Small intestine (tissue), 7 donors: Measurements from ENCODE around the gene FGF7. TPM values are rescaled to one million over a fixed set of nuclear protein-coding genes. Genes with fewer than 3 reads are reported as not detected.

ENCODE experiments used
- DNase-seq, 2 donors: peaks; one replicate each; pipeline versions ENCODE4 v3.0.0 to v3.0.0-alpha.2; 2013
- FAIRE-seq: peaks from 2 replicates; lab custom pipeline; 2012; peaks lifted over from hg19 to GRCh38; lab: Jason Lieb, UNC
- H3K27ac ChIP-seq, 3 donors: one replicate each; pipeline ENCODE4 v1.5.1; 2013; ENCODE audit warnings: low read length in 2 of 3, mild to moderate bottlenecking in 2 of 3, control low read depth in 1 of 3, inconsistent platforms in 1 of 3, low read depth in 1 of 3, moderate library complexity in 1 of 3
- H3K27me3 ChIP-seq, 3 donors: one replicate each; pipeline ENCODE4 v1.6.1; 2013; ENCODE audit warnings: low read length in 3 of 3, inconsistent platforms in 1 of 3; ENCODE audit not compliant: control insufficient read depth in 3 of 3, insufficient read depth in 3 of 3
- H3K36me3 ChIP-seq, 3 donors: one replicate each; pipeline ENCODE4 v1.6.1; 2013; ENCODE audit warnings: low read length in 3 of 3, inconsistent platforms in 1 of 3, low read depth in 1 of 3, mild to moderate bottlenecking in 1 of 3, moderate library complexity in 1 of 3; ENCODE audit not compliant: control insufficient read depth in 3 of 3, insufficient read depth in 2 of 3
- H3K4me1 ChIP-seq, 3 donors: one replicate each; pipeline ENCODE4 v1.6.1; 2013; ENCODE audit warnings: low read length in 2 of 3, inconsistent platforms in 1 of 3, low read depth in 1 of 3, mild to moderate bottlenecking in 1 of 3, moderate library complexity in 1 of 3; ENCODE audit not compliant: control insufficient read depth in 3 of 3, insufficient read depth in 2 of 3
- H3K4me3 ChIP-seq, 3 donors: one replicate each; pipeline ENCODE4 v1.5.1; 2013; ENCODE audit warnings: low read length in 3 of 3, control low read depth in 1 of 3, inconsistent platforms in 1 of 3, low read depth in 1 of 3, mild to moderate bottlenecking in 1 of 3, moderate library complexity in 1 of 3
- H3K9me3 ChIP-seq, 2 donors: one replicate each; pipeline ENCODE4 v1.6.1; 2013; ENCODE audit warnings: low read depth in 1 of 2, low read length in 1 of 2; ENCODE audit not compliant: control insufficient read depth in 2 of 2, insufficient read depth in 1 of 2
- WGBS, 3 donors: extraction: QIAGEN DNeasy Blood & Tissue Kit; methylation state at CpG; one replicate each; pipeline ENCODE4 v1.1.7; 2013; 5-methylcytosine and 5-hydroxymethylcytosine counted together
- polyA plus RNA-seq, 4 donors: library from polyadenylated mRNA; stranded (reverse) in 3 of 4; unstranded in 1 of 4; fragments of 200-250 nt in 3 of 4; fragments of 120-200 nt in 1 of 4; gene quantifications; one replicate each; pipeline versions ENCODE4 v1.2.1 to v1.2.3, GENCODE V29; 2013
- donor health status: healthy with polysubstance abuse.
- donor health status: control.
- donor health status: control.
- donor health status: Bipolar disorder and iron deficiency.
- donor health status: healthy.

FGF7 gene
- polyA plus RNA-seq, 4 donors = under 0.01 to 4.9 (median 2.4) TPM

DNA sequence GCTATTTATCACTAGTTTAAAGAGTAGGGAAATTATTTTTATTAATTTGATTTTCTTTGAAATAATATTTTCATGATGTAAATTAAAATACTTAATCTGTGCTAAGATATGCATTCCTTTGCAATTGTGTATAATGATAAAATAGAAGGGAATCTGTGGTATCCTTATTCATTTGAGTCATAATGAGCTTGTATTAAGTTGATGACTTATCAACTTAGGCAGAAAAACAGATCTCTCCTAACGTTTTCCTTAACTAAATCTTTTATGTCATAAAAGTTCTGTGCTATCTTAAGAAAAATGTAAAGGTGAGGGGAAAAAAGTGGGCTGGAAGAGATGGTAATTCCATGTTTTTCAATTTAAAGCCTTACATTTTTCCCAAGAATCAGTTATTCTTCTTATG is 1.9 kb downstream of the FGF7 start:
- FAIRE-seq = peak; percentile 23
- Histone ChIP-seq H3K27me3 (no peaks in the 10 kb centered on the region), H3K9me3 (no peaks in the 10 kb centered on the region), H3K27ac (no peak overlapping the region), H3K36me3 (no peaks in the 10 kb centered on the region), H3K4me3 (no peak overlapping the region), H3K4me1 (no peaks in the 10 kb centered on the region)
- DNase-seq = no peak
- WGBS, 3 donors = 14 to 28% (median 27%) methylated on average over 1 of the region's 1 CpG

DNA sequence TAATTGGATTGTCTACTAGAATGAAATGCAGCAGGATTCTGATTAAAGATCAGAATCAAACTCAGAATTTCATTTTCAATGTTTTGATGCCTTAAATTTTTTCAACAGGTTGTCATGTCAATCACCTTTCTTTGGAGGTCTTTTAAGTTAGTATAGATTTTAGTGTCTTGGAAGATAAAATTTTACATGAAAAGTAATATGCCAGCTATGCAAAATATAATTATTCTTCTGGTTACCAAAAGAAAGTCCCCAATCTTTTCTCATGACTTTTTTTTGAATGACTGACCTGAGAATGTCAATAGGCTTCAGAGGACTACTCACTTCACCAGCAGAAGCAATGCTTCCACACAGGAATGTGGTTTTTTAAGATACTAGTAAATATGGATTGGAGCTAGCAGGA is 4.3 kb downstream of the FGF7 start:
- FAIRE-seq (no peak), DNase-seq (no peak)
- no peaks in the 10 kb centered on the region for H3K9me3 ChIP-seq
- no peaks in the 10 kb centered on the region for H3K36me3 ChIP-seq
- no peak overlapping the region for H3K4me3 ChIP-seq
- H3K27ac ChIP-seq = no peak overlapping the region
- H3K4me1 ChIP-seq = no peaks in the 10 kb centered on the region
- H3K27me3 ChIP-seq = no peaks in the 10 kb centered on the region

DNA sequence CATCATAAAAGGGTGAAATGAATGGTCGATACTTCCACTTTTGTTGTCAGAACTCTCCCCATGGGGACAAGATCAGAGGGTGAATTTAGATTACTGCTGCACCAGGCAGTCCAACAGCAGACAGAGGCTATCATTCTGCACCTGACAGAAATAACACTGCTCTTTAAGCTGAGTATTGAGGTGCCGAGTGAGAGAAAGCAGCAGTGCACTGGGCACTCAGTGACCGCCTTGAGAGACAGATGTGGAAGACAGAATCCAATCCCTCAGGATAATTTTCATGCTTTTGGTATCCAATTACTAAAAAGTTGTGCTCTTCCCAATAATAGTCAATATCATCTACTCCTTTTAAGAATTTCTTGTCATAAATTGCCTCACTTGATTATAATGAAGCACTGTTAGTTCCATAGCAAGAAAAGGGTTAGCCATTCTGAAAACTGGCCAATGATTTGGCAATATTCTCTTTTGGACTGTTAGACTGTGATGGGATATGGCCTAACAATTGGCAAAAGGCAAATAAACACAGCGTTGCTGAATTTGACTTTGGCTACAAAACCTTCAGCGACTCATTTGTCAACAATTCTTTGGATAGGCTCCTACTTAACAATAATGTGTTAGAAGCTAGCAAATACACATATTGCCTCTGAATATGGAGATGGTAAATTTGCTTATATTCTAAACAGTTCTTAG is 5.5 kb downstream of the FGF7 start:
- H3K9me3 ChIP-seq = no peaks in the 10 kb centered on the region
- FAIRE-seq (no peak), DNase-seq (no peak)
- 74 to 84% (median 78%) methylated on average over 5 of the region's 5 CpGs for WGBS, 3 donors
- H3K36me3 ChIP-seq = no peaks in the 10 kb centered on the region
- no peak overlapping the region for H3K4me3 ChIP-seq
- H3K27me3 ChIP-seq = no peaks in the 10 kb centered on the region
- H3K27ac ChIP-seq = no peak overlapping the region
- H3K4me1 ChIP-seq = no peaks in the 10 kb centered on the region

DNA sequence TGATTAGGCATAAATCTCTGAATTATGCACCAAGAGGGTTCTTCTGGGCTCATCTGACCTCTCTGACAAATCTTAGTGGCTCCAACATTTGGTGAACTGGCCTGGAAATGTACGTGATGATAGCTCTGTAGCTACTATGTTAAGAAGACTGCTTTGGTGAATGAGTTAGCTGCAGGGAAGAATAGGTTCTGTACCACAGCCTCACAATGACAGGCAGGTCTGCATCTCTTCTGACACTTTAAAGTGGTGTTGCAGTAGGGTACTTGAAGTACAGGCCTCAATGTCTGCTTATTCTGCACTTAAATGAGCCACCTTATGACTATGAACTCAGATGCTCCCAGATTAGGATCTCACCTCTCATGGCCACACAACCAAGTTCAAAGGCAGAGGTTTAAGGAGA is 7.0 kb downstream of the FGF7 start:
- Histone ChIP-seq H3K9me3 (no peaks in the 10 kb centered on the region), H3K27ac (no peak overlapping the region), H3K4me1 (no peaks in the 10 kb centered on the region), H3K4me3 (no peak overlapping the region), H3K27me3 (no peaks in the 10 kb centered on the region), H3K36me3 (no peaks in the 10 kb centered on the region)
- DNase-seq (no peak), FAIRE-seq (no peak)
- WGBS, 3 donors = 76 to 82% (median 80%) methylated on average over 1 of the region's 1 CpG

DNA sequence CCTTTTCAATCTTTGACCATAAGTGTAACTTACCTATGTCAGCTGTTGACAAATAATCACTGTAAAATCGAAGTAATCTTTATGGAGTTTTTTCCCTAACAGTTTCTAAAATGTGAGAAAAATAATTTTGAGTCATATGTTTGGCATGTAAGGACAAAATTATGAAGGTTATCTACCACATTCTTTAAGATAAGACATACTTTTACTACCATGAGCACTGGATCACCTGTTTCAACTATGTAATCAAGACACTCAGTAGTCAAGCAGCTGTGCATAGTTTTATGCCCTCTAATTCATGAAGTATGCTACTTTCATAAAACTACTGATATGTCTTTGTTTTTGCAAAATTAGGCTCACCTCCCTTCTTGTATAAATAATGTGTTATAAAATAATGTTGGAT is 12.1 kb downstream of the FGF7 start:
- no peak for DNase-seq
- Histone ChIP-seq H3K4me1 (peaks cover 0 to 7% (median 0%) of the 10 kb centered on the region in 3 donors), H3K27ac (no peak overlapping the region), H3K4me3 (no peak overlapping the region), H3K36me3 (no peaks in the 10 kb centered on the region), H3K9me3 (no peaks in the 10 kb centered on the region), H3K27me3 (no peaks in the 10 kb centered on the region)
- FAIRE-seq = no peak
- WGBS, 3 donors = 19 to 72% (median 29%) methylated on average over 1 of the region's 1 CpG

DNA sequence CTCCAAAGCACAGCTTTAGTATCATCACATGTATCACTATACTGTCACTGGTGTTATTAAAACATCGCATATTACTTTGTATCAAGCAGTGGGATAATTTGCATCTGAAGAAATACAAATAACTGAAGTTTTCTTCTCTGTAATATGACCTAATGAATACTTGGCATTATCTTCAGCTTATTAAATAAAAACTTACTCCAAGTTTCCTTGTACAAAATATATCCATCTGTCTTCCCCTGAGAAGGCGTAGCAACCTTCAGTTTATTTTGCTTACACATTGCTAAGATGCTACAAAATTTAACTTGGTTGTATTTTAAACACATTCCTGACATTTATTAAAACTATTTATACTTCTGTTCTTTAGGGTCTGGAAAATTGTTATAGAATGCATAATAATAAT is 13.7 kb downstream of the FGF7 start:
- Histone ChIP-seq H3K36me3 (no peaks in the 10 kb centered on the region), H3K4me3 (no peak overlapping the region), H3K9me3 (no peaks in the 10 kb centered on the region), H3K4me1 (peaks cover 0 to 7% (median 0%) of the 10 kb centered on the region in 3 donors), H3K27me3 (no peaks in the 10 kb centered on the region), H3K27ac (no peak overlapping the region)
- 68 to 92% (median 88%) methylated on average over 2 of the region's 2 CpGs for WGBS, 3 donors
- no peak for FAIRE-seq
- DNase-seq = no peak

DNA sequence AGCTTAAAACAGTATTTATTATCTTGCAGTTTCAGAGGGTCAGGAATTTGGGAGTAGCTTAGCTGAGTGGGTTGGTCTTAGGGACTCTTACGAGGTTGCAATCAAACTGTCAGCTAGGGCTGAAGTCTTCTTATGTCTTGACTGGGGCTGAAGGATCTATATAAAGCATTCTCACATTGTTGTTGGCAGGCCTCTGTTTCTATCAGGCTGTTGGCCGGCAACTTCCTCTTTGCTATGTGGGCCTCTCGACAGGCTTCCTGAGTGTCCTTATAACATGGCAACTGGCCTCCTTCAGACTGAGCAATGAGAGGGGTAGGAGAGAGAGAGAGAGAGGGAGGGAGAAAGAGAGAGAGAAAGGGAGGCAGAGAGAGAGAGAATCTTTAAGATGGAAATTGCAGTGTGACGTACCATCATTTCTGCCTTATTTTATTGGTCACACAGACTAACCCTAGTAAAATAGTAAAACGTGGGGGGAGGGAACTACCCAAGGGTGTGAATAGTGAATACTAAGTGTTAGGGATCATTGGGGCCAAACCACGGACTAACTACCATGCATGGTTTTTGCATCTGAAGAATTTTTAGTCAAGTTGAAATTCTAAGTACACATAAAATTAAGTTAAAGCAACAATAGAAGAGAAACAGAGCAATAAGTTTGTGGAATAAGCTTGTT is 16.1 kb downstream of the FGF7 start:
- H3K9me3 ChIP-seq = no peaks in the 10 kb centered on the region
- H3K36me3 ChIP-seq = no peaks in the 10 kb centered on the region
- FAIRE-seq (no peak), DNase-seq (no peak)
- no peak overlapping the region for H3K4me3 ChIP-seq
- WGBS, 3 donors = 54 to 82% (median 75%) methylated on average over 6 of the region's 6 CpGs
- H3K4me1 ChIP-seq = peaks cover 0 to 7% (median 0%) of the 10 kb centered on the region in 3 donors
- H3K27me3 ChIP-seq = no peaks in the 10 kb centered on the region
- peak overlapping the region in 1 of 3 donors; percentile 29 for H3K27ac ChIP-seq

DNA sequence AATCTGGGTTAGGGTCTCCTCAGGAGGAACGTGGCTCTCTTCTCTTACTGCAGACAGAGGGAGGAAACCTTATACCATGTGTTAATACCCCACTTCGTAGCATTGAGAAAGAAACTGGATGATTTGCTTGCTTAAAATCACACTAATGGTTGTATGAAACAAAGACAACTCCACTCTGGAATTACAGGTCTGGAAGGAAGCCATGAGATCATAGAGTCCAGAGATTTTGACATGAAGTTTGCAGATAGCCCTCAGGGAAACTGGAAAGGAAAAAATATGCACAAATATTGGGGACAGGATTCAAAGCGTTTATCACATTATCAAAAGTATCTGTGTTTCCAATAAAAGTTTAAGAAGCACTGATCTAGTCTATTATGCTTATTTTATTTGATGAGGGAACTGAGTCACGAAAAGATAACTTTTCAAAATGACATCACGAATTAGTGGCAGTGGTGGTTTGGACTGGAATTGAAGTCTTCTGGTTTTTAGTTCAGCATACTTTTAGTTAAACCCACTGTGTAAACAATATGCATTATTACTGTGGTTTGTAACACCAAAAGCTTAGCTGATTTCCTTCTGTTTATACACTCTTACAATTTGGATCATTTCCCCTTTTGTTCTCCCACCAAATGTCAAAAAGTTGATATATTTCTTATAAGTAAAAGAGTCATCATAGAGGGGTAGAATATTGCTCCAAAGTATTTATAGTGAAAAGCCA is 16.8 kb downstream of the FGF7 start:
- H3K27me3 ChIP-seq = no peaks in the 10 kb centered on the region
- 64 to 74% (median 71%) methylated on average over 5 of the region's 5 CpGs for WGBS, 3 donors
- no peak for DNase-seq
- H3K9me3 ChIP-seq = no peaks in the 10 kb centered on the region
- H3K4me1 ChIP-seq = peaks cover 0 to 7% (median 0%) of the 10 kb centered on the region in 3 donors
- no peaks in the 10 kb centered on the region for H3K36me3 ChIP-seq
- H3K27ac ChIP-seq = no peak overlapping the region
- H3K4me3 ChIP-seq = no peak overlapping the region
- FAIRE-seq = no peak
